Neural progenitor cell (in vitro differentiated cells): ENCODE results near the gene NEDD8. TPM values are rescaled to one million over a fixed set of nuclear protein-coding genes. Genes with fewer than 3 reads are reported as not detected.

Experiments used
- DNase-seq: peaks from one replicate; pipeline ENCODE4 v3.0.0-alpha.2; 2016; ENCODE audit warnings: low spot score
- H2AFZ ChIP-seq: fragments of 200-600 bp; sonication (generic); replicated peaks from 2 replicates; pipeline ENCODE4 v1.6.1; 2016; ENCODE audit warnings: antibody characterized with exemption
- H3F3A ChIP-seq: fragments of 200-600 bp; sonication (generic); 2 replicates; pipeline ENCODE4 v1.6.1; 2016; ENCODE audit warnings: antibody characterized with exemption, low read depth
- H3K27ac ChIP-seq: fragments of 200-600 bp; sonication (generic); 2 replicates; pipeline ENCODE4 v1.5.1; 2016; ENCODE audit warnings: mild to moderate bottlenecking
- H3K27me3 ChIP-seq: fragments of 200-600 bp; sonication (generic); 2 replicates; pipeline ENCODE4 v1.6.1; 2016; ENCODE audit warnings: mild to moderate bottlenecking, moderate library complexity
- H3K36me3 ChIP-seq: fragments of 200-600 bp; sonication (generic); 2 replicates; pipeline ENCODE4 v1.5.1; 2016
- H3K4me1 ChIP-seq: fragments of 200-600 bp; sonication (generic); 2 replicates; pipeline ENCODE4 v1.6.1; 2016; ENCODE audit warnings: mixed run types
- H3K4me2 ChIP-seq: fragments of 200-600 bp; sonication (generic); 2 replicates; pipeline ENCODE4 v1.6.1; 2016
- H3K4me3 ChIP-seq: fragments of 200-600 bp; sonication (generic); 2 replicates; pipeline ENCODE4 v1.5.1; 2016
- H3K79me2 ChIP-seq: fragments of 200-600 bp; sonication (generic); 2 replicates; pipeline ENCODE4 v1.6.1; 2016; ENCODE audit warnings: low read depth
- H3K9ac ChIP-seq: fragments of 200-600 bp; sonication (generic); 2 replicates; pipeline ENCODE4 v1.6.1; 2016
- H3K9me3 ChIP-seq: fragments of 200-600 bp; sonication (generic); 2 replicates; pipeline ENCODE4 v1.5.1; 2016; ENCODE audit warnings: low read depth
- H4K20me1 ChIP-seq: fragments of 200-600 bp; sonication (generic); 2 replicates; pipeline ENCODE4 v1.6.1; 2016; ENCODE audit warnings: low read depth
- H3K27ac Mint-ChIP-seq: 3 replicates; pipeline ENCODE4 v1.8.0; 2021; ENCODE audit warnings: mixed read lengths
- H3K27me3 Mint-ChIP-seq: 2 replicates; pipeline ENCODE4 v1.8.0; 2022; ENCODE audit warnings: low read depth, mild to moderate bottlenecking, inconsistent platforms, moderate library complexity, mixed read lengths; ENCODE audit not compliant: insufficient read depth
- H3K36me3 Mint-ChIP-seq: 3 replicates; pipeline ENCODE4 v1.8.0; 2021; ENCODE audit warnings: mixed read lengths
- H3K4me1 Mint-ChIP-seq: 3 replicates; pipeline ENCODE4 v1.8.0; 2021; ENCODE audit warnings: mixed read lengths
- H3K4me3 Mint-ChIP-seq: 3 replicates; pipeline ENCODE4 v1.8.0; 2021; ENCODE audit warnings: mild to moderate bottlenecking, moderate library complexity, mixed read lengths
- H3K9me3 Mint-ChIP-seq: 3 replicates; pipeline ENCODE4 v1.8.0; 2020; ENCODE audit warnings: mixed read lengths
- EZH2 ChIP-seq: fragments of 200-600 bp; sonication (generic); IDR thresholded peaks from 2 replicates; pipeline ENCODE4 v1.6.1; 2017; ENCODE audit warnings: antibody characterized with exemption, mild to moderate bottlenecking, moderate library complexity
- EZH2phosphoT487 ChIP-seq: fragments of 200-600 bp; sonication (generic); IDR thresholded peaks from 2 replicates; pipeline ENCODE4 v1.6.1; 2017; ENCODE audit warnings: antibody characterized with exemption
- total RNA-seq: library from RNA; depleted of rRNA; stranded (reverse); fragments of >200 nt; gene quantifications from 2 replicates; pipeline ENCODE4 v1.2.3, GENCODE V29; 2015; ENCODE audit warnings: low replicate concordance
- TF ChIP-seq, protein P1 (sequence below): fragments of 200-600 bp; sonication (generic); IDR thresholded peaks from 2 replicates; pipeline ENCODE4 v1.5.1; 2017; ENCODE audit warnings: antibody characterized with exemption, mild to moderate bottlenecking

Gene NEDD8
- total RNA-seq, 1 donor from 2014 or later: 220 TPM

DNA sequence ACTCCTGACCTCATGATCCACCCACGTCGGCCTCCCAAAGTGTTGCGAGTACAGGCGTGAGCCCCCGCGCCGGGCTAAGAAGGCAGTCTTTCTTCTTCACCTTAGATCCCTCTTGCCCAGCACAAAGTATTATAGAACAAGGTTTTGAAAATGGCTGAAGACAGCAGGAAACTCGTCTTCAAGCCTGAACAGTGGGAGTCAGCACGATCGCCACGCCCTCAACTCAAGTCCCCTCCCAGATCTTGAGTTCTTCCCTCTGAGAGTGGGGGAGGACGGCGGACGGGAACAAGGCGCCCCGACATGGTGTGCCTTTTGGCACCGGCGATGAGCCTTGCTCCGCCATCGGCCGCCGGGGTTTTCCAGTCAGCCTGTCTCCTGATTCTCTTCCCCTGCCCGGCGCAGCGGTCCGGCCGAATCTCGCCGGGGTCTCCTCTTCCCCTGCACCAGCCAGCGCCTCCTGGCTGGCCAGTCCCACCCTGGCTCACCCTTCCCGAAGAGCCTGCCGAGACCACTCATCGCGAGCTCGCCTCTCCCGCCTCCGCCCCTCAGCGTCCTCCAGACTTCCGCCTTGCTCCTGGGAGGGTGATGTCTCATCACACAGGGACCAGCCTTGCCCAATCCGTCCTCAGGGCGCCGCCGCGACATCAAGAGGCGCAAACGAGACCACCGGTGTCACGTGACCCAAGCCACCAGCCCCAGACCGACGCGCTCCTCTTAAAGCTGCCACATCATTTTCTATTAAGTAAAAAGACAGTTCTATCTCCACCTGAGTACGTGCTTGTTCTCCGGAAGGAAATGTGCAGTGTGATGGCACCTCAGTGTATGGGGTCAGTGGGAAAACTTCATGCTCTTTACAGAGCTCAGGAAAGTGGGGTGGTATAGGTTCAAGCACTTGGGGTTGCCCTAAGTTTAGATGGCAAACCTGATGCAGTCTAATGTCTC is 19.0 kb downstream of the NEDD8 start, which contains the start of gene CHMP4A:
Gene CHMP4A, minus strand, starts transcription at position 565 of the 942 bp plus-strand sequence. Its CDS starts 49 bp downstream, at position 516.
- Histone ChIP-seq H3K79me2 (peaks cover 29% of the 10 kb centered on the region), H3K4me2 (peak within 1 kb of the TSS; percentile 89), H3F3A (peaks cover 36% of the 10 kb centered on the region), H3K4me3 (peak within 1 kb of the TSS; percentile 69), H3K27me3 (no peaks in the 10 kb centered on the region), H3K27ac (peak within 1 kb of the TSS; percentile 94), H4K20me1 (peaks cover 8% of the 10 kb centered on the region), H3K36me3 (no peaks in the 10 kb centered on the region), H3K9me3 (no peaks in the 10 kb centered on the region), H2AFZ (peak within 1 kb of the TSS; percentile 87), H3K4me1 (peaks cover 3% of the 10 kb centered on the region), H3K9ac (peak within 1 kb of the TSS; percentile 82)
- H3K4me3 Mint-ChIP-seq: peak within 1 kb of the TSS; percentile 96
- peak; percentile 99 for DNase-seq
- TF ChIP-seq EZH2phosphoT487: no peak
- TF ChIP-seq, protein P1, sequence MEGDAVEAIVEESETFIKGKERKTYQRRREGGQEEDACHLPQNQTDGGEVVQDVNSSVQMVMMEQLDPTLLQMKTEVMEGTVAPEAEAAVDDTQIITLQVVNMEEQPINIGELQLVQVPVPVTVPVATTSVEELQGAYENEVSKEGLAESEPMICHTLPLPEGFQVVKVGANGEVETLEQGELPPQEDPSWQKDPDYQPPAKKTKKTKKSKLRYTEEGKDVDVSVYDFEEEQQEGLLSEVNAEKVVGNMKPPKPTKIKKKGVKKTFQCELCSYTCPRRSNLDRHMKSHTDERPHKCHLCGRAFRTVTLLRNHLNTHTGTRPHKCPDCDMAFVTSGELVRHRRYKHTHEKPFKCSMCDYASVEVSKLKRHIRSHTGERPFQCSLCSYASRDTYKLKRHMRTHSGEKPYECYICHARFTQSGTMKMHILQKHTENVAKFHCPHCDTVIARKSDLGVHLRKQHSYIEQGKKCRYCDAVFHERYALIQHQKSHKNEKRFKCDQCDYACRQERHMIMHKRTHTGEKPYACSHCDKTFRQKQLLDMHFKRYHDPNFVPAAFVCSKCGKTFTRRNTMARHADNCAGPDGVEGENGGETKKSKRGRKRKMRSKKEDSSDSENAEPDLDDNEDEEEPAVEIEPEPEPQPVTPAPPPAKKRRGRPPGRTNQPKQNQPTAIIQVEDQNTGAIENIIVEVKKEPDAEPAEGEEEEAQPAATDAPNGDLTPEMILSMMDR: peak; percentile 18
- peak within 1 kb of the TSS; percentile 69 for H3K27ac Mint-ChIP-seq
- H3K4me1 Mint-ChIP-seq: peaks cover 27% of the 10 kb centered on the region
- H3K9me3 Mint-ChIP-seq: no peaks in the 10 kb centered on the region
- H3K36me3 Mint-ChIP-seq: peaks cover 17% of the 10 kb centered on the region
- peaks cover 2% of the 10 kb centered on the region for H3K27me3 Mint-ChIP-seq

DNA sequence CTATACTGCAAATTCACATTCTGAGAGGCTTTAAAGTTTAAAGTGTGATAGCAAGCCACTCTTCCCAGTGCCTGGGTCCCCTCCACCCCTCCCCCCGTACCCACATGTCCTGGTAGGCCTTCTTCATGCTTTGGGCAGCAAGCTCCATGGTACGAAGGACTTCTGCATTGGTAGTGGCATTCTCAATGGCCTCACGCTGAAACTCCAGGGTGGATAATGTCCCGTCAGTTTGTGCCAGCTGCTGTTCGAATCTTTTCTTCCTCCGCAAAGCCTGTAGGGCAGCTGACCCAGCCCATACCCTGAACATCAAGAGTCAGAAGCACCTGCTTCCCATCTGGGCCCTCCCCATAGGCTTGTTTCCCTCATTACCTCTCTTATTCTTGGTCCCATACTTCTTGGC is 20.9 kb downstream of the NEDD8 start:
- Histone ChIP-seq H3K36me3 (no peaks in the 10 kb centered on the region), H4K20me1 (peaks cover 3% of the 10 kb centered on the region), H3F3A (peaks cover 29% of the 10 kb centered on the region), H2AFZ (no peak overlapping the region), H3K4me2 (no peak overlapping the region), H3K4me3 (no peak overlapping the region), H3K4me1 (peaks cover 3% of the 10 kb centered on the region), H3K9me3 (no peaks in the 10 kb centered on the region), H3K27ac (no peak overlapping the region), H3K9ac (no peak overlapping the region), H3K79me2 (peaks cover 28% of the 10 kb centered on the region), H3K27me3 (no peaks in the 10 kb centered on the region)
- Mint-ChIP-seq H3K9me3 (no peaks in the 10 kb centered on the region), H3K4me1 (peaks cover 27% of the 10 kb centered on the region), H3K27me3 (peaks cover 2% of the 10 kb centered on the region), H3K36me3 (peaks cover 17% of the 10 kb centered on the region), H3K4me3 (peak overlapping the region; percentile 26), H3K27ac (no peak overlapping the region)
- TF ChIP-seq EZH2 (no peak), EZH2phosphoT487 (no peak)
- no peak for DNase-seq

DNA sequence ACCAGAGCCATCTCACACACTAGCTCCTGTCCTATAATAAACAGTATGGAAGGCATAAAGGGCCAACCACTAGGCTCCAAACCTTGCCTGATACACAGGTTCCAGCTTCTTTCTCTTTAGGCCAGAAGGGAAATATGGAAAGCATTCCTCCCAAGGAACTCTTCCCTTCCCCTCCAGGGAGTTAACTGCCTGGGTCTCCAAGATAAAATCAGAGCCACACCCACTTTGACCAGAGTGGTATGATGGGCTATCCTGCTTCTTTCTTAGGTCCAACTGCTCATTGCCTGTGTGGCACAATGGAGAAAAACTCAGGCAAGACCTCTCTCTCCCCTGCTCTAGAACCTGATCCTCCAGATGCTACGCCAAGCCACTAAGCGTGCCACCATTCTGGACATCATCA is 24.5 kb downstream of the NEDD8 start:
- Mint-ChIP-seq H3K4me3 (no peak overlapping the region), H3K36me3 (peaks cover 34% of the 10 kb centered on the region)

More for the DNA sequence above, 24.5 kb downstream of the NEDD8 start:
- Histone ChIP-seq H3K4me3 (no peak overlapping the region), H3F3A (peaks cover 5% of the 10 kb centered on the region), H3K4me2 (no peak overlapping the region), H3K9ac (no peak overlapping the region), H3K4me1 (no peaks in the 10 kb centered on the region), H3K79me2 (peaks cover 16% of the 10 kb centered on the region), H2AFZ (no peak overlapping the region), H3K27me3 (no peaks in the 10 kb centered on the region), H3K36me3 (no peaks in the 10 kb centered on the region), H4K20me1 (no peaks in the 10 kb centered on the region), H3K27ac (no peak overlapping the region), H3K9me3 (no peaks in the 10 kb centered on the region)
- no peaks in the 10 kb centered on the region for H3K9me3 Mint-ChIP-seq
- DNase-seq: no peak
- H3K27ac Mint-ChIP-seq: no peak overlapping the region
- H3K4me1 Mint-ChIP-seq: peaks cover 4% of the 10 kb centered on the region
- peaks cover 4% of the 10 kb centered on the region for H3K27me3 Mint-ChIP-seq
- no peak for TF ChIP-seq EZH2phosphoT487
- TF ChIP-seq, protein P1: no peak
- no peak for TF ChIP-seq EZH2
